ENCODE measurements around the gene TH. TPM values are rescaled to one million over a fixed set of nuclear protein-coding genes. Genes with fewer than 3 reads are reported as not detected.

The TH gene
- total and polyA plus RNA-seq, 2 of the 8 experiments (the other 6 are each of a cell fraction or from before 2014, with no cell fraction given), result 0.09 TPM; not detected in 1

- TF ChIP-seq SAP30 (IDR thresholded peaks at IDR 0.05; ENCODE audit: insufficient read depth, insufficient replicate concordance, low read length) (no peak), CEBPB (IDR thresholded peaks at IDR 0.05; ENCODE audit: low read depth, low read length) (no peak), EGR1 (IDR thresholded peaks at IDR 0.05; ENCODE audit: borderline replicate concordance, low read depth, low read length) (no peak), CHD2 (IDR thresholded peaks at IDR 0.05; ENCODE audit: low read length) (no peak)
- TF ChIP-seq, protein P1, sequence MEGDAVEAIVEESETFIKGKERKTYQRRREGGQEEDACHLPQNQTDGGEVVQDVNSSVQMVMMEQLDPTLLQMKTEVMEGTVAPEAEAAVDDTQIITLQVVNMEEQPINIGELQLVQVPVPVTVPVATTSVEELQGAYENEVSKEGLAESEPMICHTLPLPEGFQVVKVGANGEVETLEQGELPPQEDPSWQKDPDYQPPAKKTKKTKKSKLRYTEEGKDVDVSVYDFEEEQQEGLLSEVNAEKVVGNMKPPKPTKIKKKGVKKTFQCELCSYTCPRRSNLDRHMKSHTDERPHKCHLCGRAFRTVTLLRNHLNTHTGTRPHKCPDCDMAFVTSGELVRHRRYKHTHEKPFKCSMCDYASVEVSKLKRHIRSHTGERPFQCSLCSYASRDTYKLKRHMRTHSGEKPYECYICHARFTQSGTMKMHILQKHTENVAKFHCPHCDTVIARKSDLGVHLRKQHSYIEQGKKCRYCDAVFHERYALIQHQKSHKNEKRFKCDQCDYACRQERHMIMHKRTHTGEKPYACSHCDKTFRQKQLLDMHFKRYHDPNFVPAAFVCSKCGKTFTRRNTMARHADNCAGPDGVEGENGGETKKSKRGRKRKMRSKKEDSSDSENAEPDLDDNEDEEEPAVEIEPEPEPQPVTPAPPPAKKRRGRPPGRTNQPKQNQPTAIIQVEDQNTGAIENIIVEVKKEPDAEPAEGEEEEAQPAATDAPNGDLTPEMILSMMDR (IDR thresholded peaks at IDR 0.05; ENCODE audit: control extremely low read depth in 1 of 3, insufficient read depth in 1 of 3, low read depth in 1 of 3, low read length in 3 of 3), result no peak
Measured at GRCh38 chr11:2155511-2155910, 16.1 kb downstream of the TH start (continued).
